ENCODE results near the gene GALNT15.

DNA sequence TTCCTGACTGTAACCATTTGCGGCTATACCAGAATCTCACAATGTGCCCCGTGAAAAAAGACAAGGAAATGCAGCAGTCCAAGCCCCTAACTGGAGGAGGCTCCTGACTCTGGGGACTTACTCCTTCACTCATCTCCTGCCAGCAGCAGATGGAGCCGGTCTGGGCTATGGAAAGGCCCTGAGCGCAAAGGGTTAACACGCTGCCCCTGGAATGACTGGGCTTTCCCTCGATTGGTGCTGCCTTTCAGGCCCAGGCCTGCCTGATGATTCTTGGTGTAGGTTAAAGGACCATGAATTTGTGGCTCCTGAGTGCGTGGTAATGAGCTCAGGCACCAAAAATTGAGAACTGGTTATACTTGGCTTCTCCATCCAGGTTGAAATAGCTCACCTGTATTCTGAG is 42.3 kb upstream of the GALNT15 start:
- TF ChIP-seq, protein P1, sequence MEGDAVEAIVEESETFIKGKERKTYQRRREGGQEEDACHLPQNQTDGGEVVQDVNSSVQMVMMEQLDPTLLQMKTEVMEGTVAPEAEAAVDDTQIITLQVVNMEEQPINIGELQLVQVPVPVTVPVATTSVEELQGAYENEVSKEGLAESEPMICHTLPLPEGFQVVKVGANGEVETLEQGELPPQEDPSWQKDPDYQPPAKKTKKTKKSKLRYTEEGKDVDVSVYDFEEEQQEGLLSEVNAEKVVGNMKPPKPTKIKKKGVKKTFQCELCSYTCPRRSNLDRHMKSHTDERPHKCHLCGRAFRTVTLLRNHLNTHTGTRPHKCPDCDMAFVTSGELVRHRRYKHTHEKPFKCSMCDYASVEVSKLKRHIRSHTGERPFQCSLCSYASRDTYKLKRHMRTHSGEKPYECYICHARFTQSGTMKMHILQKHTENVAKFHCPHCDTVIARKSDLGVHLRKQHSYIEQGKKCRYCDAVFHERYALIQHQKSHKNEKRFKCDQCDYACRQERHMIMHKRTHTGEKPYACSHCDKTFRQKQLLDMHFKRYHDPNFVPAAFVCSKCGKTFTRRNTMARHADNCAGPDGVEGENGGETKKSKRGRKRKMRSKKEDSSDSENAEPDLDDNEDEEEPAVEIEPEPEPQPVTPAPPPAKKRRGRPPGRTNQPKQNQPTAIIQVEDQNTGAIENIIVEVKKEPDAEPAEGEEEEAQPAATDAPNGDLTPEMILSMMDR (conservative IDR thresholded peaks at IDR 0.05; ENCODE audit: low read depth, low read length), result no peak
- TF ChIP-seq RAD21 (IDR thresholded peaks at IDR 0.05; ENCODE audit: low read length) (no peak), POLR2A (IDR thresholded peaks at IDR 0.05; ENCODE audit: low read depth, low read length) (no peak), MAFK (IDR thresholded peaks at IDR 0.05; ENCODE audit: low read depth, low read length) (no peak), MXI1 (IDR thresholded peaks at IDR 0.05; ENCODE audit: borderline replicate concordance, low read depth, low read length) (no peak), MAZ (IDR thresholded peaks at IDR 0.05; ENCODE audit: borderline replicate concordance, low read depth, low read length) (no peak)
